Measurements from ENCODE around the gene ZC3H7B.

Gene ZC3H7B

DNA sequence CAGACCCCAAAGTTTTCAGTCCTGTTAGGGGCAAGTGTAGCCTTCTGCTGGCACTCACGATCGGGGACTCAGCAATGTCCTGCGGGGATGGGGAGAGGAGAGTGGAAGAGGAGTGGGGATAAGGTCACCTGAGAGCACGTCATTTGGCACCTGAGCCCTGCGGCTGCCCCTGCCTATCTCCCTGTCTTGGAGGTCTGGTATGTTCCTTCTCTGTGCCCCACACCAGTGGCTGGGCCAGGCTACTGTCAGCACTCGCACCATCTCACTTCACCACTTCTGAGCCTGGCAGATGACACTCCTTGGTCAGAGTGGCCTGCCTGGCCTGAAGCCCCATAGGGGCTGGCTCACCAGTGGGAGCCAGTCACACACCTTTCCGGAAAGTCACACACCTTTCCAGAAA is 40.5 kb upstream of the ZC3H7B start:
- TF ChIP-seq TEAD4 (IDR thresholded peaks at IDR 0.05) (no peak), CEBPB (IDR thresholded peaks at IDR 0.05) (no peak), NFIC (IDR thresholded peaks at IDR 0.05) (no peak), TCF12 (IDR thresholded peaks at IDR 0.05; ENCODE audit: low read depth) (no peak), FOXM1 (IDR thresholded peaks at IDR 0.05; ENCODE audit: borderline replicate concordance, low read depth) (no peak), EGR1 (IDR thresholded peaks at IDR 0.05) (no peak)
- TF ChIP-seq, protein P1, sequence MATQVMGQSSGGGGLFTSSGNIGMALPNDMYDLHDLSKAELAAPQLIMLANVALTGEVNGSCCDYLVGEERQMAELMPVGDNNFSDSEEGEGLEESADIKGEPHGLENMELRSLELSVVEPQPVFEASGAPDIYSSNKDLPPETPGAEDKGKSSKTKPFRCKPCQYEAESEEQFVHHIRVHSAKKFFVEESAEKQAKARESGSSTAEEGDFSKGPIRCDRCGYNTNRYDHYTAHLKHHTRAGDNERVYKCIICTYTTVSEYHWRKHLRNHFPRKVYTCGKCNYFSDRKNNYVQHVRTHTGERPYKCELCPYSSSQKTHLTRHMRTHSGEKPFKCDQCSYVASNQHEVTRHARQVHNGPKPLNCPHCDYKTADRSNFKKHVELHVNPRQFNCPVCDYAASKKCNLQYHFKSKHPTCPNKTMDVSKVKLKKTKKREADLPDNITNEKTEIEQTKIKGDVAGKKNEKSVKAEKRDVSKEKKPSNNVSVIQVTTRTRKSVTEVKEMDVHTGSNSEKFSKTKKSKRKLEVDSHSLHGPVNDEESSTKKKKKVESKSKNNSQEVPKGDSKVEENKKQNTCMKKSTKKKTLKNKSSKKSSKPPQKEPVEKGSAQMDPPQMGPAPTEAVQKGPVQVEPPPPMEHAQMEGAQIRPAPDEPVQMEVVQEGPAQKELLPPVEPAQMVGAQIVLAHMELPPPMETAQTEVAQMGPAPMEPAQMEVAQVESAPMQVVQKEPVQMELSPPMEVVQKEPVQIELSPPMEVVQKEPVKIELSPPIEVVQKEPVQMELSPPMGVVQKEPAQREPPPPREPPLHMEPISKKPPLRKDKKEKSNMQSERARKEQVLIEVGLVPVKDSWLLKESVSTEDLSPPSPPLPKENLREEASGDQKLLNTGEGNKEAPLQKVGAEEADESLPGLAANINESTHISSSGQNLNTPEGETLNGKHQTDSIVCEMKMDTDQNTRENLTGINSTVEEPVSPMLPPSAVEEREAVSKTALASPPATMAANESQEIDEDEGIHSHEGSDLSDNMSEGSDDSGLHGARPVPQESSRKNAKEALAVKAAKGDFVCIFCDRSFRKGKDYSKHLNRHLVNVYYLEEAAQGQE (IDR thresholded peaks at IDR 0.05; ENCODE audit: low read depth): no peak

DNA sequence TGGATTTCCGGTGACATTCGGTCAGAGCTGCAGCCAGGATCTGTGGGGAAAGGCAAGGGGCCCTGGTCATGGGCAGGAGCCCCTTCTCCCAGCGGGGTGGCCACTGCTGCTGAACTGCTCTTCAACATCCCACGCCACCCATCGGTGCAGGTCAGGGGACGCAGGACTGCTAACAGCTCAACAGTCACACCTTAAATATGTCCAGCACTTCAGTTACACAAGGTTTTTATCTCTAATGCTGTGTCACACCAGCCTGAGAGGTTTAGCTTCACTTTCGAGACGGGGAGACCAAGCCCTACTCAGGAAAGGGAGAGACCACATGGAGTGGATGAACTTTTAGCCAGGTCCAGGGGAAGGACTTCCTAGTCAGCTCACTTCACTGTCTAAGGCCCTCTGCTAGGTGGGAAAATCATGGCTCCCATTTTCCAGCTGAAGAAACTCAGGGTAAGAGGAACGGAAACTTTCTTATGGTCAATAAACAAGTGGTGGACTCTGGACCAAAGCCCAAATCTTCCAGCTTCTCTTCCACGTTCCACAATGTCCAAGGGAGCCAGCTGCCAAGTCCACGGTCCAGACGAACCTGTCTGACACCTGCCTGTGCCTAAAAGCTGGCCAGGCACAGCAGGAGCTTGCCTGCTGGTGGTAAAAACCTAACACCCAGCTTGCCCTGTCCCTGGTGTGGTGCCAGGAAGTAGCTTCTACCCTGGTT is 39.6 kb upstream of the ZC3H7B start:
- no peak for TF ChIP-seq RAD21 (IDR thresholded peaks at IDR 0.05; ENCODE audit: low read depth)
- peak; percentile 76 for TF ChIP-seq NFIC (IDR thresholded peaks at IDR 0.05)
- no peak for TF ChIP-seq TAF1 (IDR thresholded peaks at IDR 0.05; ENCODE audit: low read depth)
- TF ChIP-seq, protein P2, sequence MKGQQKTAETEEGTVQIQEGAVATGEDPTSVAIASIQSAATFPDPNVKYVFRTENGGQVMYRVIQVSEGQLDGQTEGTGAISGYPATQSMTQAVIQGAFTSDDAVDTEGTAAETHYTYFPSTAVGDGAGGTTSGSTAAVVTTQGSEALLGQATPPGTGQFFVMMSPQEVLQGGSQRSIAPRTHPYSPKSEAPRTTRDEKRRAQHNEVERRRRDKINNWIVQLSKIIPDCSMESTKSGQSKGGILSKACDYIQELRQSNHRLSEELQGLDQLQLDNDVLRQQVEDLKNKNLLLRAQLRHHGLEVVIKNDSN (IDR thresholded peaks at IDR 0.05): no peak
- TF ChIP-seq EP300 (IDR thresholded peaks at IDR 0.05; ENCODE audit: borderline replicate concordance): peak; percentile 34; the same call in 1 of the 2 replicates

DNA sequence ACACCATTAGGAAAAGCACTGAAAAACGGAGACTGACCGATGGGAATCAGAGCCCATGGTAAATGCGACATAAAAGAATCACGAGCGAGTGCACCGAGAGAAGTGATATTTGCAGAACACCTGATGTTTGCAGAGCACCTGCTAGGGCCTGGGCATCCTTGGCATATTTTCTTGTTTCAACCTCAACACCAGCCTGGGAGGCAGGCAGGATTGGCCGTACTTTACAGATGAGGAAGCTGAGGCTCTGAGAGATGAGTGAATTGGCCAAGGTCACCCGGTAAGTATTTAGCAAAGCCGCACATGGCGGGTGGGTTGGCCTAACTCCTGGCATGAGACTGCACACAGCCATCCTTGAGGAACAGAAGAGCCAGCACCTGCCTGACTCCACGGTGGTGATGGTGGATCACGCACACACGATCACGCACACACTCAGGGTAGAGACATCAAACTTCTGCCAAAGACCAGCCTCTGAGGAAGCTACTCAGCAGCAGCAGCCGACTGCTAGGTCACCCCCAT is 39.0 kb upstream of the ZC3H7B start:
- TF ChIP-seq, protein P3, sequence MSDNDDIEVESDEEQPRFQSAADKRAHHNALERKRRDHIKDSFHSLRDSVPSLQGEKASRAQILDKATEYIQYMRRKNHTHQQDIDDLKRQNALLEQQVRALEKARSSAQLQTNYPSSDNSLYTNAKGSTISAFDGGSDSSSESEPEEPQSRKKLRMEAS (IDR thresholded peaks at IDR 0.05): 0 out of 2 replicates have a peak, but pooled peaks have one; percentile 12
- TF ChIP-seq, protein P1 (IDR thresholded peaks at IDR 0.05; ENCODE audit: low read depth): no peak

DNA sequence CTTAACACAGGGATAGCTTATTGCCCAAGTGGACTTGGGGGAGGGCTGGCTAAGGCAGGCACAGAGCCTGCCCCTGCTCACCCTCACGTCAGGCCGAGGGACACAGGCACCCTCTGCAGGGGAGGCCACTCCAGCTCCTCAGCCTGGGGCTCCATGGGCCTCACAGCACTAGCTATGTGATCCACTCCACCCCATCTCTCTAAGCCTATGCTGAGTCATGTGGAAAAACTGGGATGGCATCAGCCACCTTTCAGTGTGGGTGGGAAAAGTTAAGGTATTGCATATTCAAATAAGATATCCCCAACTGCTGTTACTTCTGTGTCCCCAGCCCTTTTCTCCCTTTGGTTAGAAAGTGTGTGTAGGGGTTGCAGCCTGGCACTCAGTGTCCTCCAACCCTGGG is 37.6 kb upstream of the ZC3H7B start:
- TF ChIP-seq, protein P3 (IDR thresholded peaks at IDR 0.05): no peak
- TF ChIP-seq, protein P2 (IDR thresholded peaks at IDR 0.05): no peak
- TF ChIP-seq CEBPB (IDR thresholded peaks at IDR 0.05) (no peak), TAF1 (IDR thresholded peaks at IDR 0.05; ENCODE audit: low read depth) (no peak), FOXM1 (IDR thresholded peaks at IDR 0.05; ENCODE audit: borderline replicate concordance, low read depth) (no peak), ZBTB7A (IDR thresholded peaks at IDR 0.05; ENCODE audit: low read depth) (no peak), RAD21 (IDR thresholded peaks at IDR 0.05; ENCODE audit: low read depth) (no peak), TEAD4 (IDR thresholded peaks at IDR 0.05) (no peak)

DNA sequence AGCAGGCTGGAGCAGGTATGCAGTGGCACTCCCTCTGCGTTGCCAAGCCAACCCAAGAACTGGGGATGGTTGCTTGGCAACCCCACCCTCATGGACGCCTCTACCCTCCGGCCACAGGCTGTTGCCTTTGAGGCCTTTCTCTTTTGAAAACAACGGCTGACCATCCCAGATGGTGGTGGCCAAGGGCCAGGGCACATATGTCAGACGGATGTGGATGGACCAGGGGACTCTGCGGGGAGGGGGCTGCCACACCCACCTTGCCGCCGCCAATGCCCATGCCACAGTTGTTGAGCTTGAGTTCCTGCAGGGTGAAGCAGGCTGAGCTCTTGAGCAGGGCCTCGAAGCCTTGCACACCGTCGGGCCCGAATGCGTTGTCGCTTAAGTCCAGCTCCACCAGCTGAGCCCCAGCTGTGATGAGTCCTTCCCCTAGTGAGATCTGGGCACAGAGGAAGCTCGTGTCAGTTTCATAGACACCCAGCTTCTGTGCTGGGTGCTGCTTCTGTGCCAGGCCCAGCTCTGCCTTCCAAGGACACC is 36.9 kb upstream of the ZC3H7B start:
- TF ChIP-seq CREB1 (IDR thresholded peaks at IDR 0.05; ENCODE audit: low read depth) (no peak), TCF12 (IDR thresholded peaks at IDR 0.05; ENCODE audit: low read depth) (no peak)
- TF ChIP-seq, protein P1 (IDR thresholded peaks at IDR 0.05; ENCODE audit: low read depth): no peak
